DLD1 (cell line): ENCODE data around the gene TSEN2.
"Not testable (repeated sequence)": the region's sequence is repeated elsewhere in the genome, so short reads cannot be mapped to it uniquely, and the experiment has no call there.

Source experiments
- in situ Hi-C: cut with HindIII; loops from 2 replicates; pipeline ENCODE4 v1.10.0; 2017; ENCODE audit warnings: low sequenced_read_pairs

Gene TSEN2

DNA sequence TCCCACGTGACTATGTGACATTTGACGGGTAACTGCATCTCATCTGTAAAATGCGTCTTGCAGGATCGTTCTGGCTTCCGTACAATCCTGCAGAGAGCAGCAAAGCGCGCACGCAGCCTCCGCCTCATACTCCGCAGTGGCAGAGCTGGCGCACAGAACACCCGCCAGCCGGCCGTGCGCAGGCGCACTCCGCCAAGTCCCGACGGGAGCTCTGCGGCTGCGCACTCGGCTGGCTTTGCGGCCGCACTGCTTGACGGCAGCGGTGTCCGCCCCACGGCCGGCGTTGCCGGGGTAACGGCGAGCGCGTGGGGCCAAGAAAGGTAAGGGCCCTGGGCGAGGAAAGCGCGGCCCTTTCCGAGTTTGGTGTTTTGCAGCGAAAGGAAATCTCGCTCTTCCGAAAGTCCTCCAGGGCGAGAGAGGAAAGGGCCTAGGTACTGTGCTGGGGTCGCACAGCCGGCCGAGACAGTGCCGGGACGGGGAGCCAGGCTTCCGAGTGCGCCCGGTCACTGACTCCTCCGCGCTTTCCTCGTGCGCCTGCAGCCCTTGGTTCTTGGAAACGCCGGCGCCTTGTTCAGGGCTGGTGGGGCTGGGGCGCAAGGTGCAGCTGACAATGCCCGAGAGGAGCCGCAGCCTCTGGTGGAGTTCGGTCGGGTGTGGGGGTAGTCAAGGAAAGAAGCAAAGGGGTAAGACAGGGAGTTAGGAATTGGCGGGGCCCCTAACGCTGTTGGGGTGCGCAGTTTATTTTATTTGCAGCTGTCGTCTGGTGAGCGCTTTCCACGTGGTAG, at the start of gene TSEN2:
TSEN2 (plus strand) TSS at position 283 of the 785 bp plus-strand sequence. CDS start 5,321 bp downstream, outside the sequence.
- in situ Hi-C loops, result no loop called here

DNA sequence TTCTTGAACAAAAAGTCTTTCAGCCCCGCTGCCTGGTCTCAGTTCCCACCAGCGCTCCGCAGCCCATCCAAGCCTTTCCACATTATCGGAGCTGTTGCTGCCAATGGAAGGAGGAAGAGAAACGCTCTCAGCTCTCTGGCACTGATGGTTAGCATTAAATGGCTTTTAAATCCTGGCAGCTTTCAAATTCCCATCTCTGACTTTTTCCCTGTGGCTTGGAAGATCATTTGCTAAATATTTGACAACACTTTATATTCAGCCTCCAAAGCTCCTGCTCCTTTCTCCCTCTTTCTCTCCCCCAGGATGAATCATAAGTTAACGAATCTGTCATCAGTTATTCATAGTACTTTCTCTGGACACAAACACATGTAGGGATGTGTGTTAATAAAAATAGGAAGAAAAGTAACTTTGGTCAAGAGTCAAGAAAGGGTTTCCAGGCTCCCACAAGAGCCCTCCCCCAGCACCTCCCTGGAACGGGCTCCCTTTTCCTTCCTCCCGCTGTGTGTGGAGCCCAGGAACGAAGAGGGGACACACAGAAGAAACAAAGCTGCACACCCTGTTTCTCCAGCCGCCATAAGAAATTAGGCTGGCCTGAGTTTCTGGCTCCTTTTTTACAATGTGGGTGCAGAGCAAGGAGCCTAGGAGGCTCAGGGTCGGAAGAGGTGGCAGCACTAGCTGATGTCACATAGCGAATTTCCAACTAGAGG, 47.6 kb upstream of the TSEN2 start:
- in situ Hi-C loops, result no loop called here

DNA sequence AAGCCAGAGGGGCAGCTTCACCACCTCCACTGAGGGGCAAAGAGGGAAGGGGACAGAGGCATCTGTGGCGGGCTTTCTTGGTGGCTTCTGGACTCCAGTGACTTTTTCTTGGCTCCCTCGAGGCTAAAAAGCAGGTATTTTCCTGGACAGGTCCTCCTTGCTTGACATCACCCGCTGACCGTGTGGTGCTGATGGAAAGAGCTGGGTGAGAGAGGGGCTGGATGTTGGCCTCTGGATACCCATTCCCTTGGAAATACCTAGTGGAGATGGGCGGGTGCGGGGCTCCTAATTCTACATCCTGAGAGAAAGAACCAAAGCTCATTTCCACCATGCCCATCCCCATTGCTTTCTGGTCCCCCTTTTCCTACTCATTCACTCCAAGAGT, 47.1 kb upstream of the TSEN2 start:
- in situ Hi-C loops, result no loop called here

DNA sequence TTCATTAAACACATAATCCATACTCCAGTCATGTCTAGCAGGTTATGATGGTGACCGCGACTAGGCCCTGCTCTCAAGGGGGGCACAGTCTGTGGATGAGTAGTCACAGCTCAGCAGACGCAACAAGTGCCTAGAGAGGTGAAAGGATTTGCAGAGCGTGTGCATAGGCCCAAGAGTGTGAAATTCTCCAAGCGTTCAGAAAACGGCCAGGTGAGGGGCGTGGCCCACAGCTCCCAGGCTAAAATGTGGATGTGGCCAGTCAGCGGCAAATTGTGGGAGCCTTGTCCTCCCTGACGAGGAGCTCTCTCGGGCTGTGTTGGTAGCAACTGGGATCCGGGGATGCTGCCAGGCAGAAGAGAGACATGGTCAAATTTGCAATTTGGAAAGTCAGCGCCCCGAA, 46.4 kb upstream of the TSEN2 start:
- in situ Hi-C loops, result no loop called here

DNA sequence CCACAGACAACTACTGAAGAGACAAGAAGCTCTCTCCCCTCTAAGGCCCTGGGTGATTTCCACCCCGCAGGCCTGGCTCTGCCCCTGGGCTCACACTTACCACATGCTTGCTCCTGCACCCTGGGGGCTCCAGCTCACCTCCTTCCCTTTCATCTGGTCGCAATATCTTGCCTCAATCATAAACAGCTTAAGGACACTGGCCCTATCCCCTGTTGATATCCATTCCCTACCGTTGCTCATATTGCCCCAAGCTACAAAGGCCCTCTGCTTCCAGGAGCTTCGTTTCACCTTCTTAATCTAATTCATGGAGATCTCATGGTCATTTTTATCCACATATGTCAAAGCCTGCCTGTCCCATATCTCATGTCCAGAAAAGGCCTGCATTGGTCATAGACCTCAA, 46.0 kb upstream of the TSEN2 start:
- in situ Hi-C loops, result no loop called here

DNA sequence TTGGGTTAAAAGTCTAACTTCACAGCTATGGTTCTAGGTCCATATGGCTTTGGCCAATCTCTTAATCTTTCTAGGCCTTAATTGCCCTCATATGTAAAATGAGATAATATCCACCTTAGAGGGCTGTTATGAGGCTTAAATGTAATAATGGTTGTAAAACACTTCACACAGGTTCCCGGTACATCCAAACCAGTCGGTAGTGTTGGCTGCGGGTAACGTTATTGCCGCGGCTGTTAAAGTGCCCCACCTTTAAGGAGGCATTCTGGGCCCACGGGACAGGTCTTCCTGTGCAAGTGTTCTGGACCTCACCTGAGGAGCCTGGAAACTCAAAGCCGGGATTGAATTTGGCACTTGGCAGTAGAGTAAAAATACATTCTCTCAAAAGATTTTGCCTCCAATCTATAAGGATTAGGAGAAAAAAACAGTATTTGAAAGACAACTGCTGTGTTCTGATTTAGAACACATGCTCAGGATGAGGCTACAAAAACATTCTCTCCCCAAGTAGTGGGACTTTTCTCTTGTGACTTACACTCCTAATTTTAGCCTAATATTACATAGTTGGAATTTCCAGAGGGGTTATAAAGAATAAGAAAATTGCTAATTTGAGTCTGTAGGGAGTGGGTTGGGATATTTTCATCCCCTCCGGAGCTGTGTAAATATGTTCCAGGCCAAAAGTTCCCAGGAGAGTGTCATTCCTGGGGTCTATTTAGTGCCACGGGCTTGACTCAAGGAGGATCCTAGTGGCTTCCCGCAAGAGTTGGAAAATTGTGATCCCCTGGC, 44.9 kb upstream of the TSEN2 start:
- in situ Hi-C loops, result no loop called here

DNA sequence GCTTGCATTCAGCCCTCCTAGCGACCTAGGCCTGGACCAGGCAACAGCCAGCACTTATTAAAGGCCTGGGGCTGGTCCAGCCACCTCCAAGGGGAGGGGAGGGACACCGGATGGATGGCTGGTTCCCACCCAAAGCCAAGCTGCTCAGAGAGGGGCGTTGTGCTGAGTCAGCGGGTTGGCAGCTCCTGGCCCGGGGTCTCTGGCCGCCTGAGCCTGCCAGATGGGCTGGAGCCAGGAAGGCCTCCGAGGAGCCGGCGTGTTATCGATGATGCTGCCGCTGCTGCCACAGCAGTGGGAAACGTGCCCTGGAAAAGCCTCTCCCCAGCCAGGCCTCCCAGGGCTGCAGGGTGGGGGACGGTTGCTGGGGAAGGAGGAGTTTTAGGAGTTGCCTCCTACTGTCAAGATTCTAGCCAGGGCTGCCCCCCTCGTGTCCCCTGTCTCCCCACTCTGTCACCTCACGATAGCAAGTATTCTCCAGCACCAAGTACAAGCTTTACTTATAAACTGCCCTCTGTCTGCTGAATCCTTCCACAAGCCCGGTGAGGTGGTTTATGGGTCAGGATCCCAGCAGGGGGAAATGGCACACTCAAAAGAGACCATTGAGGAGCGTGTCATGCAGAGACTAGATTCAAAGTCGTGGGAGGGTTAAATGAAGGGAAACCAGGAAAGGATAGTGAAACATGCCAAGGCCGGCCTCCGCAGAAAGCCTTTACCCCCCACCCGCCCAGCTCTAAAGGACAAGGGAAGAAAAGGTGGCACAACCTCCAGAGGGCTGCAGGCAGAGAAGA, 43.2 kb upstream of the TSEN2 start:
- in situ Hi-C loops, result no loop called here

DNA sequence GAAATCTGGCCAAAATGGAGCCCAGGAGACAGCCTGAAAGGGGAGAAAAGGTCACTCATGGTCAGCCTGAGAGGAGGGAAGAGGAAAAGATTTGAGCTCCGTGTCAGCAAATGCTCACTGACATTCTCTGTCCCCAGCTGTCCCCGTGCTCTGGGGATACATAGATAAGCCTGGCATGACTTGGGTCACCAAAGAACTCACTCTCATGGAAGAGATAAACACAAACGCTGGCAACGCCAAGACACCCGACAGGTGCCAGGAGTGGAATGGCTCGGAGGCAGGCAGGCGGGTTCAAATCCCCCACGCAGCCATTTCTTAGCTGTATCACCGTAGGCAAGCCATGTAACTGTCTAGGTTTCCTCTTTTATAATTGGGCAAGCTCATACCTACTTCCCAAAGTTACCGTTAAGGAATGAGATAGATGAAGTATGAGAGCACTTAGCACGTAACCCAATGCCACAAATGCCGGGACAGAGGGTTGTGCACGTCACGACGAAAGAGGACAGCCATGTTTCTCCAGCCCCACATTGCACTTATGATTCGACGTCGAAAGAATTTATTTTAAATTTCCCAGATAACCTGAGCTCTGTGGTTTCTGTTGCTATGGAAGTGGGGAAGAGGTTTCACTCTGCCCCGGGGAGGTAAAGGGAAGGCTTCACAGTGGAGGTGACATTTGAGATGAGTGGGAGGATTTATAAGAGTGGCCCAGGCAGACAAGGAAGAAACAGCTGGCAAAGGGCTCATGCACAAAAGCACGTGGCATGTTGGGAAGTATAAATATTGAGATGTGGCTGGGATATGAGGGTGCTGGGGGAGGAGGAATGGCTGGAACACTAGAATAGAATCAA, 41.4 kb upstream of the TSEN2 start:
- in situ Hi-C loops, result no loop called here

DNA sequence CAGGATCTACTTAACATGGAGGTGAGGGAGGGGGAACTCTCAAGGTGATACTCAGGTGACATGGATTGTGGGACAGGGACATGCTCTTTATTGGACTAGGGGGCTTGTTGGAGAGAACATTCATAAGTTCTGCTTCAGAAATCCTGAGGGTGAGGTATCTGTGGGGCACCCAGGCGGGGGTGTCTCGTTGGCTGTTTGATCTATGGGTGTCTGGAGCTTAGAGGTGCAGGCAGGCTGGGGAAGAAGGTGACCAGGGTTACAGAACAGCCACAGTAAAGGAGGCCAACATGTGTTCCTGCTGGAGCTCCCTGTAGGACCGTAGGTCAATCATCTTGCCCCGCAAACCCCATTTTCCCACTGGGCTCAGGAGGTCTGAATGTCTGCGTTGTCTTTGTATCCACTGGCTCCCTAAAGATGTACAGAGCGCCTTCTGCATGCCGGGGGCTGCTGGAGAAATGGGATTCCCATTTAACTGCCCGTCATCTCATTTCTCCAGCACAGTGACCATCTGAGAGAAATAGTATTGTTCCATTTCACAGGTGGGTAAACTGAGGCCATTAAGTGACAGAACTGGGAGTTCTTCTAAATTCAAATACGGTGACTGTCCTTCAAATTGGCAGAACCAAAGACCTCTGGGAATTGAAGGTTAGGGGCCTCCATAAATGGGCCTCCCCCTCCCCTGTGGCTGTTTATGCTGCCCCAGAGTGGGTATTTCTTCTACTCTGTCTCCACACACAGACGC, 40.3 kb upstream of the TSEN2 start:
- in situ Hi-C loops, result no loop called here

DNA sequence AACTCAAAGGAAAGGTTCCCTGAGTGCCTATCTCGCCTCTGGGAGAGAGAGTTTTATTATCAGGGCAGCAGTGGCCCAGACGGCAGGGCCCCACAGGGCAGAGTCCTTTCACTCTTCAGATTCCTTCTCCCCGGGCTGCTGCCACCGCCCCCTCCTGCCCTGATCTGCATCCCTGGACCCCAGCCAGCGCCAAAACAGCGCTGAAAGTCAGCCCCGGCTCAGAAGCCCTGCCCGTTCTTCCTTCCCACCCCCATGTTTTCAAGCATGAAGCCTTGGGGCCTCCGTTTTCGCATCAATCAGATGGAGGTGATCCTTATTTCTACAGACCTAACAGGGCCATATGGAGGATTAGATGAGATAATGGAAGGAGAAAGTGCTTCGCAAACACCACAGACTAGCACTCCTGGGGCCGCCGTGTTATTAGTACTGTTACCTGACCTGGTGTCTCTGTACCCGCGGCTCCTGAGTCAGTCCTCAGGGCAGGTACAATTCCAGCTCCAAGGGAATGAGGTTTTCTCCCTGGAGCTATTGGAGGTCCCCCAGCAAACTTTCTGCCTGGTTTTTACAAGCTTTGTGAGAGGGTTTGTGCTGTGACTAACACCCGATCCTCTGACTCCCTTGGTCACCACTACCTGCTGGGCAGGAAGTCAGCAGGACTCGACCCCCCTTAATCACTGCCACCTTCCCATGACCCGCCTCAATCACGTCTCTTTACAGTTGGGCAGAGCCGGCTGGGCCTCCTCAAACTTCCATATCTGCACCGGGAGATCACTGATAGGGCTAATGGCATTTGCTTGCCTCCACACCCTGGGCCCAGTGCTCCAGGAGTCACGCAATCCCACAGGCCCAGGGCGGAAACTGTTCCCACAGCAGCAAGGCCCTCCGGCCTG, 39.5 kb upstream of the TSEN2 start:
- in situ Hi-C loops, result no loop called here

DNA sequence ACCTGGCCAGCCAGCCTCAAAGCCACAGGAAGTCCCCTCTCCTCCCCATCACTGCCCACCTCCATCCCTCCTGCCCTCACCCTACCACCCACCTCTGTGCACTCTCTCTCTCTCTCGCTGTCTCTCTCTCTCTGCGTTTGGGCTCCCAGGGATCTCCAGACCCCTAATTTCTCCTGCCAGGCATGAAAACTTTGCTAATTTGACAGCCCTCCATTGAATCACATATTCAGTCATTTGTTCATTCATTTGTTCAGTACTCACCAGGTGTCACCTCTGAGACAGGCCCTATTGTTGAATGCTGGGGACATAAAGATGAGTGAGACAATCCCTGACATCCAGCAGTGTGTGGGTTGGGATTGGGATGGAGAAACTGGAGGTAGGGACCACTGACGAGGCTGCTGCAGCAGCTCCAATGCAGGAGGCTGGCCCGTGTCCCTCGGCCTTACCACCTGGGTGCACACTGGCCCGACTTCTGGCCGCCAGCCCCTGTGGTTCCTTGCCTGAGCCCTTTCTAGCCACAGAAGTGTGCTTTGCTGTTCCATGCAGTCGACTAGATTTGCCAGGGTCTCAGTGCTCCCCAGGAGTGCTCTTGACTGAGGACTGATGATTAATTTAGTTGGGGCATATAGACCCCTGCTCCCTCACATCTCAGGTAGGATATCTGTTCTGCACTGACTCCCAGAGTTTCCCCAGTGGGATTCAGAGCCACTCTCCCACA, 38.6 kb upstream of the TSEN2 start:
- in situ Hi-C loops, result no loop called here

DNA sequence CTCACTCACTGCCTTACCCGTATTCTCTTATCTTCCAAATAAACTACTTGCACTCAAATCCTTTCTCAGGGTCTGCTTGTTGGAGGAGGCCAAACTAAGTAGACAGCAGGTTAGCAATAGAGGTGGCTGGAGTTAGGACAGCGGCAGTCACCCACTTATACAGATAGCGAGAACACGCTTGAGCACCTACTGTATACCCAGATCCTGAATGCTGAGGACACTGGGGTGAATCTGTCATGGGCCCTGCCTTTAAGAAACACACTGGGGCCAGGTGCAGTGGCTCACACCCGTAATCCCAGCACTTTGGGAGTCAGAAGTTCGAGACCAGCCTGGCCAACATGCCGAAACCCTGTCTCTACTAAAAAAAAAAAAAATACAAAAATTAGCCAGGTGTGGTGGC, 38.0 kb upstream of the TSEN2 start:
- in situ Hi-C loops, result no loop called here

DNA sequence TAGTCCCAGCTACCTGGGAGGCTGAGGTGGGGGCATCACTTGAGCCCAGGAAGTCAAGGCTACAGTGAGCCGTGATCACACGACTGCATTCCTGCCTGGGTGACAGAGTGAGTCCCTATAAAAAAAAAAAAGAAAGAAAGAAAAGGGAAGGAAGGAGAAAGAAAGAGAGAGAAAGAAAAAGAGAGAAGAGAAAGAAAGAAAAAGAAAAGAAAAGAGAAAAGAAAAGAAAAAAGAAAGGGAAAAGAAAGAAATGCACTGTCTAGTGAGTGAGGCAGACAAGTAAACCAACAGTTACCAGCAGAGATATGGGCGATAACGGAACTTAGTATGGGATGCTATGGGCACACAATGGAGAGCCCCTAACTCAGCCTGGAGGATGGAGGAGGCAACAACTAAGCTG, 37.2 kb upstream of the TSEN2 start:
- in situ Hi-C loops, result no loop called here

DNA sequence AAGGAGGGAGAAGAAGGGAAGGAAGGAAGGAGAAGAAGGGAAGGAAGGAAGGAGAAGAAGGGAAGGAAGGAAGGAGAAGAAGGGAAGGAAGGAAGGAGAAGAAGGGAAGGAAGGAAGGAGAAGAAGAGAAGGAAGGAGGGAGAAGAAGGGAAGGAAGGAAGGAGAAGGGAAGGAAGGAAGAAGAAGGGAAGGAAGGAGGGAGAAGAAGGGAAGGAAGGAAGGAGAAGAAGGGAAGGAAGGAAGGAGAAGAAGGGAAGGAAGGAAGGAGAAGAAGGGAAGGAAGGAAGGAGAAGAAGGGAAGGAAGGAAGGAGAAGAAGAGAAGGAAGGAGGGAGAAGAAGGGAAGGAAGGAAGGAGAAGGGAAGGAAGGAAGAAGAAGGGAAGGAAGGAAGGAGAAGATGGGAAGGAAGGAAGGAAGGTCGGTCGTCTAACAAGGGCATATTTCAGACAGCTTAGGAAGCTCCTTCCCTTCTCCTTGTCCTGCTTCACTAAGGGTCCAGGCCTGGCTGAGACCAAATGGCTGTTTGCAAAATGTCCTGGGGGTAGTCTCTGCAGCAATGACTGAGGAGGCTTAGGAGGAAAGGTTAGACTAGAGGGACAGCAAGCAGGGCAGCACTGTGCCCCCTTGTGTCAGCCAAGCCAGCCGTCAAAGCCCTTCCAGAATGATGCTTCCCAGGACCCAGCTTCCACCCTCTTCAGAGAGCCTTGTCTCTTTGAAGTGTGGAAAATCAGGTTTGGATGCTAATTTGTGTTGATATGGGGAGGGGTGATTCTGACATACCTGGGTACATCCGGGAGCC, 35.7 kb upstream of the TSEN2 start:
- in situ Hi-C loops, result not testable (repeated sequence)

DNA sequence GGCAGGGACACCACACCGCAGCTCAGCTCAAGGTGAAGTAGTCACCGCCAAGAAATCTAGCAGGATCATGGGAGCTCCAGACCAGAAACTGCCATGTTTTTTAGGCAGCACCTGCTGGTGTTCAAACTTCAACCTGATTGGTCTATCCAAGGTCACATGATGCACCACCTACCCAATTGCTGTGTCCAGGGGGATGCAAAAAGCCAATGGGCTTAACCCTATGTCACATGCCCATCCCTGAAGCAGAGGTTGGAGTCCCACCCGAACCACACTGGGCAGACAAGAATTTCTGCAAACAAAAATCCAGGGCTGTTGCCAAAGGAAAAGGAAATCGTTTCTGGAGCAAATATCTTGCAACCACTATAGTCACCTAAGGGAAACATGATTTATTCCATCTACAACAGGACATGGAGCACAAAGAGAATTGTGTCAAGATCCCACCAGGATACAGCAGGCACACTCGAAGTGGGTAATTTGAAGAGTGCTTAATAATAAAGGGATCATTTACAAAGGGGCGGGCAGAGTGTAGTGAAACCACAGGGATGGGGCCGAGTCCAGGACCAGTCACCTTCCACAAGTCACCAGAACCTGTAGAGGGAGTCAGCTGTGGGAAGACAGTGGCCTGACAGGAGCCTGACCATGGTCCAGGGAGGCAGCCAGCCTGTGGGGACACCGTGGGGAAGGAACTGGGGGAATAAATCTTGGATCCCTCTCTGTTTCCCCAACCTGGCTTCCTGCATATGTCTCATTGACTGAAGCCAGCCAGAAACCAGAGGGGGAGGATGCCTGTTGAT, 34.2 kb upstream of the TSEN2 start:
- in situ Hi-C loops, result no loop called here

DNA sequence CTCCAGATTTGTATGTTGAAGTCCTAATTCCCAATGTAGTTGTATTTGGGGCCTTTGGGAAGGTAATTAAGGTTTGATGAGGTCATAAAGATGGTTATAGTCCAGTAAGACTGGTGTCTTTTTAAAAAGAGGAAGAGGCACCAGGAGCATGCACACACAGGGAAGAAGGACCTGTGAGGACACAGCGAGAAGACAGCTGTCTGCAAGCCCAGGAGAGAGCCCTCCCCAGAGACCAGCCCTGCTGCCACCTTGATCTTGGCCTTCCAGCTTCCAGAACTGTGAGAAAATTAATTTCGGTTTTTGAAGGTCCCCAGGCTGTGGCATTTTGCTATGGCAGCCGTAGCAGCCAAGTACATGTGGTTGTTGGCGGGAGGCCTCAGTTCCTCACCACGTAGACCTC, 32.8 kb upstream of the TSEN2 start:
- in situ Hi-C loops, result no loop called here
